ENCODE measurements around the gene FZD4. TPM values are rescaled to one million over a fixed set of nuclear protein-coding genes. Genes with fewer than 3 reads are reported as not detected.

Gene FZD4
- total and polyA plus RNA-seq, 2 donors (not counting 3 experiments of a cell fraction or from before 2014, with no cell fraction given): 56.6 to 112 TPM

DNA sequence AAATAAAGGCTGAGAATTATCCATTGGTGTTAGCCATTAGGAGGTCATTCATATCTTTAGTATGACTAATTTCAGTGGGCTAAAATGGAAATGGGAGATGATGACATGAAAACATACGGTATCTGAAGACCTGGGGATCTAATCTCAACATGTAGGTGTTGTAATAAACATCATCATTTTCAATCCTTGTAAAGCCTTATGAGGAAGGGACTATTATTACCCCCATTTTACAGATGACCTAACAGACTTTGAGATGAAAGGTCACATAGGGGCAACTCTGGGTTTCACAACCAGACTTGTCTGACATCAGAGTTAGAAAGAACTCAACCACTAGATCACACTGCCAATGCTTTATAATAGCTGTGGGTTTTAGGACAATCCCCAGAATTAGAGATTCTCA, 47.7 kb upstream of the FZD4 start:
- Histone ChIP-seq H3K4me1 (ENCODE audit: control insufficient read depth, extremely low read depth, insufficient read depth, low read length) (no peaks in the 10 kb centered on the region), H3K27ac (ENCODE audit: insufficient read depth, low read depth, low read length) (no peak overlapping the region), H3K4me2 (ENCODE audit: insufficient read depth, low read length) (no peak overlapping the region), H2AFZ (ENCODE audit: low read depth, low read length) (no peak overlapping the region), H3K27me3 (ENCODE audit: control insufficient read depth in 2 of 2, insufficient read depth in 2 of 2, low read length in 2 of 2) (no peaks in the 10 kb centered on the region), H3K36me3 (ENCODE audit: control insufficient read depth in 2 of 2, extremely low read depth in 1 of 2, insufficient read depth in 2 of 2, low read length in 2 of 2) (no peaks in the 10 kb centered on the region), H3K4me3 (replicated peaks in 1 of 3; ENCODE audit: insufficient read depth in 1 of 3, low read depth in 1 of 3, low read length in 3 of 3) (no peak overlapping the region), H4K20me1 (replicated peaks; ENCODE audit: control insufficient read depth, extremely low read depth, insufficient read depth, low read length) (no peaks in the 10 kb centered on the region), H3K79me2 (ENCODE audit: control insufficient read depth, insufficient read depth, low read length) (no peaks in the 10 kb centered on the region), H3K9me1 (replicated peaks; ENCODE audit: control insufficient read depth, extremely low read depth, insufficient read depth, low read length) (no peaks in the 10 kb centered on the region), H3K9me3 (replicated peaks; ENCODE audit: control insufficient read depth, insufficient read depth, low read length) (no peaks in the 10 kb centered on the region), H3K9ac (replicated peaks; ENCODE audit: extremely low read depth, insufficient read depth, low read length) (no peak overlapping the region)
- dilution Hi-C loops (cut with MboI; ENCODE audit: extremely low pct_ligation_motif_present, low sequenced_read_pairs) (no loop called here), intact Hi-C loops (cut with micrococcal nuclease) (no loop called here)
- FAIRE-seq (no peak), DNase-seq (ENCODE audit: low read depth, low spot score) (no peak)
- CTCF ChIA-PET: interaction anchor here (1.2 to 1.9 kb wide), 2 partner anchors 8 to 26 kb away, joined by 3 to 13 read pairs; no protein-coding TSS in a partner anchor
- TF ChIP-seq EZH2 (IDR thresholded peaks at IDR 0.05; ENCODE audit: borderline replicate concordance, low read depth, low read length, severe bottlenecking) (no peak), JUN (IDR thresholded peaks at IDR 0.05; ENCODE audit: borderline replicate concordance, insufficient read depth, insufficient read length, low read depth) (no peak), MYC (IDR thresholded peaks at IDR 0.05; ENCODE audit: low read depth, low read length) (no peak), FOS (IDR thresholded peaks at IDR 0.05; ENCODE audit: borderline replicate concordance, insufficient read depth, low read length) (no peak), GATA2 (IDR thresholded peaks at IDR 0.05; ENCODE audit: insufficient read depth, insufficient read length, low read depth, low read length) (no peak), POLR2AphosphoS5 (IDR thresholded peaks at IDR 0.05; ENCODE audit: insufficient read depth, low read depth, low read length) (no peak), POLR2A (IDR thresholded peaks at IDR 0.05; ENCODE audit: low read depth, low read length) (no peak)
- TF ChIP-seq, protein P1, sequence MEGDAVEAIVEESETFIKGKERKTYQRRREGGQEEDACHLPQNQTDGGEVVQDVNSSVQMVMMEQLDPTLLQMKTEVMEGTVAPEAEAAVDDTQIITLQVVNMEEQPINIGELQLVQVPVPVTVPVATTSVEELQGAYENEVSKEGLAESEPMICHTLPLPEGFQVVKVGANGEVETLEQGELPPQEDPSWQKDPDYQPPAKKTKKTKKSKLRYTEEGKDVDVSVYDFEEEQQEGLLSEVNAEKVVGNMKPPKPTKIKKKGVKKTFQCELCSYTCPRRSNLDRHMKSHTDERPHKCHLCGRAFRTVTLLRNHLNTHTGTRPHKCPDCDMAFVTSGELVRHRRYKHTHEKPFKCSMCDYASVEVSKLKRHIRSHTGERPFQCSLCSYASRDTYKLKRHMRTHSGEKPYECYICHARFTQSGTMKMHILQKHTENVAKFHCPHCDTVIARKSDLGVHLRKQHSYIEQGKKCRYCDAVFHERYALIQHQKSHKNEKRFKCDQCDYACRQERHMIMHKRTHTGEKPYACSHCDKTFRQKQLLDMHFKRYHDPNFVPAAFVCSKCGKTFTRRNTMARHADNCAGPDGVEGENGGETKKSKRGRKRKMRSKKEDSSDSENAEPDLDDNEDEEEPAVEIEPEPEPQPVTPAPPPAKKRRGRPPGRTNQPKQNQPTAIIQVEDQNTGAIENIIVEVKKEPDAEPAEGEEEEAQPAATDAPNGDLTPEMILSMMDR (IDR thresholded peaks at IDR 0.05; ENCODE audit: extremely low read depth in 1 of 2, insufficient read depth in 1 of 2, low read depth in 1 of 2, low read length in 2 of 2): no peak
- TF ChIP-seq, protein P2, sequence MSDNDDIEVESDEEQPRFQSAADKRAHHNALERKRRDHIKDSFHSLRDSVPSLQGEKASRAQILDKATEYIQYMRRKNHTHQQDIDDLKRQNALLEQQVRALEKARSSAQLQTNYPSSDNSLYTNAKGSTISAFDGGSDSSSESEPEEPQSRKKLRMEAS (IDR thresholded peaks at IDR 0.05; ENCODE audit: insufficient read depth, insufficient read length): no peak
- BruUV-seq (replicated peaks): no TSS peak
- POLR2A ChIA-PET: no interaction called here
